Endodermal cell (in vitro differentiated cells): ENCODE results near the gene CNTN1. TPM values are rescaled to one million over a fixed set of nuclear protein-coding genes. Genes with fewer than 3 reads are reported as not detected.

Experiments
- DNase-seq: peaks from one replicate; pipeline ENCODE4 v3.0.0-alpha.2; 2017
- H3K27ac ChIP-seq: 2 replicates; pipeline ENCODE4 v1.5.1; 2013; ENCODE audit warnings: mild to moderate bottlenecking, low read depth, low read length, moderate library complexity
- H3K27me3 ChIP-seq: 2 replicates; pipeline ENCODE4 v1.6.1; 2013; ENCODE audit warnings: mild to moderate bottlenecking, low read length, moderate library complexity; ENCODE audit not compliant: insufficient read depth, control insufficient read depth, poor library complexity, severe bottlenecking
- H3K36me3 ChIP-seq: 2 replicates; pipeline ENCODE4 v1.7.0; 2013; ENCODE audit warnings: mild to moderate bottlenecking, low read length, moderate library complexity; ENCODE audit not compliant: control insufficient read depth, insufficient read depth
- H3K4me1 ChIP-seq: one replicate; pipeline ENCODE4 v1.7.0; 2013; ENCODE audit warnings: low read length; ENCODE audit not compliant: control insufficient read depth, insufficient read depth
- H3K4me3 ChIP-seq: 2 replicates; pipeline ENCODE4 v1.5.1; 2013; ENCODE audit warnings: mild to moderate bottlenecking, low read length, moderate library complexity
- H3K9ac ChIP-seq: 2 replicates; pipeline ENCODE4 v1.6.1; 2013; ENCODE audit warnings: mild to moderate bottlenecking, low read length, moderate library complexity; ENCODE audit not compliant: poor library complexity, severe bottlenecking; ENCODE audit errors: extremely low read depth
- H3K9me3 ChIP-seq: 2 replicates; pipeline ENCODE4 v1.6.1; 2013; ENCODE audit warnings: mild to moderate bottlenecking, low read length, moderate library complexity; ENCODE audit not compliant: control insufficient read depth
- H3K27ac Mint-ChIP-seq: 2 replicates; pipeline ENCODE4 v1.8.0; 2020; ENCODE audit warnings: mixed read lengths
- H3K27me3 Mint-ChIP-seq: 2 replicates; pipeline ENCODE4 v1.8.0; 2021; ENCODE audit warnings: mild to moderate bottlenecking, mixed read lengths; ENCODE audit not compliant: insufficient read depth
- H3K36me3 Mint-ChIP-seq: 2 replicates; pipeline ENCODE4 v1.8.0; 2020; ENCODE audit warnings: low read depth, mixed read lengths
- H3K4me1 Mint-ChIP-seq: 2 replicates; pipeline ENCODE4 v1.8.0; 2020; ENCODE audit warnings: mixed read lengths
- H3K4me3 Mint-ChIP-seq: 2 replicates; pipeline ENCODE4 v1.8.0; 2020; ENCODE audit warnings: mild to moderate bottlenecking, moderate library complexity, mixed read lengths
- H3K9me3 Mint-ChIP-seq: 2 replicates; pipeline ENCODE4 v1.8.0; 2020; ENCODE audit warnings: mild to moderate bottlenecking, mixed read lengths
- WGBS, 2 experiments: methylation state at CpG; one replicate each; pipeline versions ENCODE4 v1.1.5 to v1.1.7; 2013; ENCODE audit warnings: missing lambda C conversion rate in 2 of 2, mixed read lengths in 1 of 2; ENCODE audit not compliant: insufficient coverage in 1 of 2, insufficient read length in 1 of 2; 5-methylcytosine and 5-hydroxymethylcytosine counted together
- total RNA-seq, 2 donors: library from RNA; stranded (reverse); fragmentation: NEBNext Ultra II Directional in 1 of 2; extraction: Animal tissue kit (Norgen Biotek cat#: 25700) in 1 of 2; gene quantifications; 2 replicates in 1 of 2; 3 replicates in 1 of 2; pipeline ENCODE4 v1.2.1, GENCODE V29; 2021
- TF ChIP-seq, protein P1 (sequence below): fragments of 200-600 bp; sonication (generic); conservative IDR thresholded peaks from 2 replicates; pipeline ENCODE4 v1.5.0; 2021; ENCODE audit warnings: antibody characterized with exemption, mild to moderate bottlenecking

Gene CNTN1
- total RNA-seq, 2 donors from 2014 or later: 8.4 to 8.6 TPM

- Mint-ChIP-seq H3K9me3 (no peaks in the 10 kb centered on the region), H3K27ac (no peak overlapping the region), H3K4me1 (no peaks in the 10 kb centered on the region), H3K27me3 (no peaks in the 10 kb centered on the region), H3K36me3 (no peaks in the 10 kb centered on the region), H3K4me3 (no peak overlapping the region)
- no peaks in the 10 kb centered on the region for H3K27me3 ChIP-seq
- H3K9ac ChIP-seq: no peak overlapping the region
- no peak for DNase-seq
- H3K4me3 ChIP-seq: no peak overlapping the region
- no peak overlapping the region for H3K27ac ChIP-seq
- no peaks in the 10 kb centered on the region for H3K4me1 ChIP-seq
- TF ChIP-seq, protein P1, sequence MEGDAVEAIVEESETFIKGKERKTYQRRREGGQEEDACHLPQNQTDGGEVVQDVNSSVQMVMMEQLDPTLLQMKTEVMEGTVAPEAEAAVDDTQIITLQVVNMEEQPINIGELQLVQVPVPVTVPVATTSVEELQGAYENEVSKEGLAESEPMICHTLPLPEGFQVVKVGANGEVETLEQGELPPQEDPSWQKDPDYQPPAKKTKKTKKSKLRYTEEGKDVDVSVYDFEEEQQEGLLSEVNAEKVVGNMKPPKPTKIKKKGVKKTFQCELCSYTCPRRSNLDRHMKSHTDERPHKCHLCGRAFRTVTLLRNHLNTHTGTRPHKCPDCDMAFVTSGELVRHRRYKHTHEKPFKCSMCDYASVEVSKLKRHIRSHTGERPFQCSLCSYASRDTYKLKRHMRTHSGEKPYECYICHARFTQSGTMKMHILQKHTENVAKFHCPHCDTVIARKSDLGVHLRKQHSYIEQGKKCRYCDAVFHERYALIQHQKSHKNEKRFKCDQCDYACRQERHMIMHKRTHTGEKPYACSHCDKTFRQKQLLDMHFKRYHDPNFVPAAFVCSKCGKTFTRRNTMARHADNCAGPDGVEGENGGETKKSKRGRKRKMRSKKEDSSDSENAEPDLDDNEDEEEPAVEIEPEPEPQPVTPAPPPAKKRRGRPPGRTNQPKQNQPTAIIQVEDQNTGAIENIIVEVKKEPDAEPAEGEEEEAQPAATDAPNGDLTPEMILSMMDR: no peak
- no peaks in the 10 kb centered on the region for H3K9me3 ChIP-seq
- no peaks in the 10 kb centered on the region for H3K36me3 ChIP-seq
Measured at GRCh38 chr12:40870981-40871380, 178.7 kb downstream of the CNTN1 start.

- no peaks in the 10 kb centered on the region for H3K4me1 ChIP-seq
- H3K36me3 ChIP-seq: no peaks in the 10 kb centered on the region
- H3K4me3 ChIP-seq: no peak overlapping the region
- 96 to 100% methylated on average over 1 of the region's 1 CpG for WGBS, 2 experiments
- Mint-ChIP-seq H3K27me3 (no peaks in the 10 kb centered on the region), H3K9me3 (no peaks in the 10 kb centered on the region), H3K4me1 (no peaks in the 10 kb centered on the region), H3K36me3 (no peaks in the 10 kb centered on the region), H3K27ac (no peak overlapping the region), H3K4me3 (no peak overlapping the region)
- TF ChIP-seq, protein P1: no peak
- no peaks in the 10 kb centered on the region for H3K27me3 ChIP-seq
- no peak overlapping the region for H3K27ac ChIP-seq
- no peak overlapping the region for H3K9ac ChIP-seq
- no peaks in the 10 kb centered on the region for H3K9me3 ChIP-seq
- DNase-seq: no peak
Measured at GRCh38 chr12:40874868-40875267, 182.6 kb downstream of the CNTN1 start.

GRCh38 chr12:40889329-40889728 lies 197.1 kb downstream of the CNTN1 start:
- Mint-ChIP-seq H3K27me3 (no peaks in the 10 kb centered on the region), H3K36me3 (no peaks in the 10 kb centered on the region), H3K4me3 (no peak overlapping the region), H3K4me1 (peaks cover 31% of the 10 kb centered on the region), H3K9me3 (peaks cover 5% of the 10 kb centered on the region), H3K27ac (no peak overlapping the region)
- TF ChIP-seq, protein P1: no peak
- Histone ChIP-seq H3K9me3 (no peaks in the 10 kb centered on the region), H3K4me3 (no peak overlapping the region), H3K27me3 (no peaks in the 10 kb centered on the region), H3K4me1 (no peaks in the 10 kb centered on the region), H3K36me3 (no peaks in the 10 kb centered on the region), H3K9ac (no peak overlapping the region), H3K27ac (no peak overlapping the region)
- 92% methylated on average over 3 of the region's 3 CpGs; no CpG with 5 or more reads in 1 of the 2 experiments for WGBS, 2 experiments
- no peak for DNase-seq
